K562 (cell line): ENCODE results near the gene MED22. TPM values are rescaled to one million over a fixed set of nuclear protein-coding genes. Genes with fewer than 3 reads are reported as not detected.

Experiments
- ARID4B ChIP-seq: sonication (generic); formaldehyde crosslinking; IDR thresholded peaks from 2 replicates; pipeline ENCODE4 v1.8.0; 2022; ENCODE audit warnings: mild to moderate bottlenecking, missing genetic modification reagents
- CBX3 ChIP-seq, 2 experiments: IDR thresholded peaks; 1 replicate in 1 of 2; 2 replicates in 1 of 2; pipeline ENCODE4 v1.6.1; 2012; ENCODE audit warnings: inconsistent platforms in 2 of 2, low read length in 2 of 2, borderline replicate concordance in 1 of 2, control low read depth in 1 of 2
- KLF1 ChIP-seq: fragments of 450-650 bp; IDR thresholded peaks from 2 replicates; pipeline ENCODE4 v1.6.1; 2016; ENCODE audit warnings: missing genetic modification characterization, missing compliant biosample characterization
- MCM2 ChIP-seq: fragments of 450-650 bp; IDR thresholded peaks from 2 replicates; pipeline ENCODE4 v1.6.1; 2017; ENCODE audit warnings: low read depth, mild to moderate bottlenecking
- NFE2 ChIP-seq: IDR thresholded peaks from 2 replicates; pipeline ENCODE4 v1.6.1; 2014; ENCODE audit warnings: antibody characterized with exemption, low read depth
- NUFIP1 ChIP-seq: fragments of 450-650 bp; IDR thresholded peaks from 2 replicates; pipeline ENCODE4 v1.6.1; 2018; ENCODE audit not compliant: partially characterized antibody
- PRMT5 ChIP-seq: sonication (generic); formaldehyde crosslinking; IDR thresholded peaks from 2 replicates; pipeline ENCODE4 v1.5.0; 2020; ENCODE audit warnings: missing genetic modification reagents
- SNIP1 ChIP-seq: fragments of 450-650 bp; IDR thresholded peaks from 2 replicates; pipeline ENCODE4 v1.7.1; 2017; ENCODE audit warnings: low read depth, mild to moderate bottlenecking
- SP2 ChIP-seq: IDR thresholded peaks from 2 replicates; pipeline ENCODE4 v1.6.1; 2011; ENCODE audit warnings: mild to moderate bottlenecking, low read depth, low read length, moderate library complexity; ENCODE audit not compliant: poor library complexity, severe bottlenecking; ENCODE audit errors: extremely low read depth
- TARDBP ChIP-seq: fragments of 450-650 bp; IDR thresholded peaks from 2 replicates; pipeline ENCODE4 v1.6.1; 2016
- TBL1XR1 ChIP-seq, 2 experiments: IDR thresholded peaks; 2 replicates each; pipeline ENCODE4 v1.6.1; 2012; ENCODE audit warnings: improper control_type of control experiment in 2 of 2, low read length in 2 of 2, mild to moderate bottlenecking in 1 of 2
- TSHZ1 ChIP-seq: fragments of 250-450 bp; sonication (Bioruptor Pico); IDR thresholded peaks from 2 replicates; pipeline ENCODE4 v1.4.0; 2020; ENCODE audit warnings: mild to moderate bottlenecking, moderate library complexity
- ZFP30 ChIP-seq: fragments of 250-450 bp; sonication (Bioruptor Pico); IDR thresholded peaks from 2 replicates; pipeline ENCODE4 v1.8.0; 2022; ENCODE audit warnings: moderate library complexity, mild to moderate bottlenecking, inconsistent platforms, borderline replicate concordance
- ZNF24 ChIP-seq: fragments of 450-650 bp; IDR thresholded peaks from 2 replicates; pipeline ENCODE4 v1.6.1; 2016
- ZNF408 ChIP-seq: fragments of 250-450 bp; sonication (Bioruptor Pico); IDR thresholded peaks from 2 replicates; pipeline ENCODE4 v1.4.0; 2020; ENCODE audit warnings: low read depth, mild to moderate bottlenecking, moderate library complexity
- ZNF707 ChIP-seq: fragments of 250-450 bp; sonication (Bioruptor Pico); conservative IDR thresholded peaks from 2 replicates; pipeline ENCODE4 v1.8.0; 2022; ENCODE audit warnings: inconsistent platforms, mild to moderate bottlenecking, moderate library complexity
- ZNF76 ChIP-seq: fragments of 250-450 bp; sonication (Bioruptor Pico); IDR thresholded peaks from 2 replicates; pipeline ENCODE4 v1.4.0; 2020; ENCODE audit warnings: mild to moderate bottlenecking, moderate library complexity, borderline replicate concordance
- polyA plus RNA-seq, 8 experiments: library from polyadenylated mRNA; depleted of rRNA in 4 of 8; stranded (reverse) in 5 of 8; unstranded in 3 of 8; fragments of >200 nt; fragmentation: Nextera tagmentation in 2 of 8; fragmentation: Illumina TruSeq in 1 of 8; extraction: Ambion mirVana in 2 of 8; extraction: Trizol in 1 of 8; gene quantifications; 2 replicates each; pipeline versions ENCODE4 v1.2.1 to v1.2.3, GENCODE V29; 2011 to 2014; ENCODE audit warnings: inconsistent platforms in 1 of 8, missing spikeins in 1 of 8
- total RNA-seq, 7 experiments: library from RNA; depleted of rRNA in 6 of 7; stranded (reverse); fragments of >200 nt in 6 of 7; fragmentation: Illumina TruSeq in 2 of 7; extraction: Trizol in 2 of 7; gene quantifications; 2 replicates each; pipeline versions ENCODE4 v1.2.1 to v1.2.3, GENCODE V29; 2011 to 2021; ENCODE audit warnings: low replicate concordance in 1 of 7
- TF ChIP-seq, protein P1 (sequence below): fragments of 450-650 bp; IDR thresholded peaks from one replicate; pipeline ENCODE4 v1.6.1; 2018; ENCODE audit warnings: mild to moderate bottlenecking, moderate library complexity; ENCODE audit not compliant: partially characterized antibody

MED22 gene
- total and polyA plus RNA-seq, 9 of the 15 experiments (the other 6 are each of a cell fraction or from before 2014, with no cell fraction given), result 0.73 to 35.6 (median 22.3) TPM

DNA sequence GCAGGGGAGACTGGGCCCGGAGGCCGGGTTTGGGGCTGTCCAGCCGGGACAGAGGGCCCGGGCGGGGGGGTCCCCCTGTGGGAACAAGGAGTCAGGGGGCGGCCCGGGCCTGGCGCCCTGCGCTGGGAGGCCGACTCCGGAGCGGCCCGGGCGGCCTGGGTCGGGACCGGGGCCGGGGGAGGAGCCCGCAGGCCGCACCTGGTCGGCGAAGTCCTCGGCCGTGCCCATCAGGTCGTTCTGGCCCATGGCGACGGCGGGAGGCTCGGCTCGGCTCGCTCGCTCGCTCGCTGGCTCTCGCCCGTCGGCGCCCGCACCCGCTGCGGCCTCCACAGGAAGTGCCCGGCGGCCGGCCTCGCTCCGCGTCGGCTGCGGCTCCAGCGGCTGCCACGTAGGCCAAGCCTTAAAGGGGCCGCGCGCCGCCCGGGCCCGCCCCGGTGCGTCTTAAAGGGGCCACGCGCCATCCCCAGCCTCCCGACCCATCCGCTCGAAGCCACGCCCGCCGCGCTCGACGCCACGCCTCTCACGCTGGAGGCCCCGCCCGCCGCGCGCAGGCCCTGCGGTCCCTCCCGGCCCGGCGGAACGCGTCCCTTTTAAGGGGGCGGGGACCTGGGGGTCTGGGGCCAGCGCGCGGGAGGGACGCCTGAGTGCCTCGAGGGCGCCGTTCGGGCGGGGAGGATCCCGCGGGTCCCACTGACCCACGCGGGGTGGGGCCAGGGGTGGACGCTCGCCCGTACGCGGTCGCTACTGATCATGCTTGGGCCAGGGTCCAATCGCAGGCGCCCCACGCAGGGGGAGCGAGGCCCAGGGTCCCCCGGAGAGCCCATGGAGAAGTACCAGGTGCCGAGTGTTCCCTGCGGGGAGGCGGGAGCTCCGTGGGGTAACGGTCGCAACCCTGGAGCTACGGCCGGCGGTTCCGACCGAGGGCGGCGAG, 28.1 kb upstream of the MED22 start, which contains the start of the genes STKLD1 and SURF4 (continued):
- no peak for TF ChIP-seq ZFP30 (CRISPR knock-in tag)
- no peak for TF ChIP-seq ZNF76 (CRISPR knock-in tag)
- no peak for TF ChIP-seq ZNF707 (CRISPR knock-in tag)
- no peak for TF ChIP-seq SP2
- TF ChIP-seq ZNF24, result peak; percentile 37; the same call in 1 of the 2 replicates
- peak; percentile 84 for TF ChIP-seq SNIP1
- TF ChIP-seq ARID4B (CRISPR knock-in tag), result peak; percentile 88
- TF ChIP-seq TBL1XR1 (IDR thresholded peaks at IDR 0.05; ENCODE audit: low read length in 2 of 2), result no peak; a peak in 1 of 4 replicates
- no peak for TF ChIP-seq ZNF408 (CRISPR knock-in tag)
- no peak for TF ChIP-seq TSHZ1
- no peak for TF ChIP-seq PRMT5 (CRISPR knock-in tag)
- TF ChIP-seq, protein P1, sequence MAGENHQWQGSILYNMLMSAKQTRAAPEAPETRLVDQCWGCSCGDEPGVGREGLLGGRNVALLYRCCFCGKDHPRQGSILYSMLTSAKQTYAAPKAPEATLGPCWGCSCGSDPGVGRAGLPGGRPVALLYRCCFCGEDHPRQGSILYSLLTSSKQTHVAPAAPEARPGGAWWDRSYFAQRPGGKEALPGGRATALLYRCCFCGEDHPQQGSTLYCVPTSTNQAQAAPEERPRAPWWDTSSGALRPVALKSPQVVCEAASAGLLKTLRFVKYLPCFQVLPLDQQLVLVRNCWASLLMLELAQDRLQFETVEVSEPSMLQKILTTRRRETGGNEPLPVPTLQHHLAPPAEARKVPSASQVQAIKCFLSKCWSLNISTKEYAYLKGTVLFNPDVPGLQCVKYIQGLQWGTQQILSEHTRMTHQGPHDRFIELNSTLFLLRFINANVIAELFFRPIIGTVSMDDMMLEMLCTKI, result no peak
- no peak for TF ChIP-seq MCM2
- peak; percentile 78; the same call in 1 of the 2 replicates for TF ChIP-seq KLF1 (tag)
- no peak for TF ChIP-seq TARDBP
- TF ChIP-seq CBX3 (IDR thresholded peaks at IDR 0.05; ENCODE audit: borderline replicate concordance in 1 of 2, low read length in 2 of 2), result no peak
- TF ChIP-seq NFE2, result no peak
- no peak for TF ChIP-seq NUFIP1
